Keratinocyte (primary cell): Measurements from ENCODE around the gene USP19. TPM values are rescaled to one million over a fixed set of nuclear protein-coding genes. Genes with fewer than 3 reads are reported as not detected.

Experiments
- DNase-seq: peaks from one replicate; pipeline ENCODE4 v3.0.0-alpha.2; 2011; ENCODE audit warnings: low read depth, missing footprints, low spot score
- FAIRE-seq: peaks from 2 replicates; lab custom pipeline; 2011; peaks lifted over from hg19 to GRCh38; lab: Jason Lieb, UNC
- H2AFZ ChIP-seq: 2 replicates; pipeline ENCODE4 v1.6.0; 2012; ENCODE audit warnings: low read length, control low read depth, inconsistent platforms; ENCODE audit not compliant: control insufficient read depth
- H3K27ac ChIP-seq: 2 replicates; pipeline ENCODE4 v1.5.1; 2011; ENCODE audit warnings: low read length; ENCODE audit not compliant: control insufficient read depth, insufficient read depth
- H3K27me3 ChIP-seq: 3 replicates; pipeline ENCODE4 v1.6.0; 2011; ENCODE audit warnings: low read length; ENCODE audit not compliant: control insufficient read depth, insufficient read depth; ENCODE audit errors: extremely low read depth
- H3K36me3 ChIP-seq, 2 experiments: 2 replicates in 1 of 2; 3 replicates in 1 of 2; pipeline ENCODE4 v1.5.1; 2011; ENCODE audit warnings: low read length in 2 of 2, mild to moderate bottlenecking in 1 of 2; ENCODE audit not compliant: control insufficient read depth in 2 of 2, insufficient read depth in 2 of 2; ENCODE audit errors: extremely low read depth in 1 of 2
- H3K4me1 ChIP-seq: 3 replicates; pipeline ENCODE4 v1.5.1; 2011; ENCODE audit warnings: low read length; ENCODE audit not compliant: control insufficient read depth, insufficient read depth; ENCODE audit errors: extremely low read depth
- H3K4me2 ChIP-seq: 3 replicates; pipeline ENCODE4 v1.6.0; 2011; ENCODE audit warnings: low read depth, low read length; ENCODE audit not compliant: control insufficient read depth, insufficient read depth; ENCODE audit errors: extremely low read depth
- H3K4me3 ChIP-seq, 3 experiments: fragments of 200-600 bp in 1 of 3; sonication (generic) in 1 of 3; 2 replicates in 2 of 3; 3 replicates in 1 of 3; pipeline ENCODE4 v1.5.1; 2011 to 2016; ENCODE audit warnings: low read length in 3 of 3, mild to moderate bottlenecking in 3 of 3, control low read depth in 2 of 3, inconsistent platforms in 1 of 3, low read depth in 1 of 3, mixed read lengths in 1 of 3, mixed run types in 1 of 3, moderate library complexity in 1 of 3; ENCODE audit not compliant: control insufficient read depth in 2 of 3, insufficient read depth in 2 of 3; ENCODE audit errors: extremely low read depth in 1 of 3
- H3K79me2 ChIP-seq: 2 replicates; pipeline ENCODE4 v1.6.0; 2012; ENCODE audit warnings: low read length; ENCODE audit not compliant: control insufficient read depth, insufficient read depth
- H3K9ac ChIP-seq: 3 replicates; pipeline ENCODE4 v1.6.0; 2011; ENCODE audit warnings: low read length; ENCODE audit not compliant: control insufficient read depth, insufficient read depth; ENCODE audit errors: extremely low read depth
- H3K9me1 ChIP-seq: 3 replicates; pipeline ENCODE4 v1.6.0; 2011; ENCODE audit warnings: low read length; ENCODE audit not compliant: control insufficient read depth, insufficient read depth; ENCODE audit errors: extremely low read depth
- H3K9me3 ChIP-seq: 2 replicates; pipeline ENCODE4 v1.5.1; 2012; ENCODE audit warnings: low read depth, low read length; ENCODE audit not compliant: control insufficient read depth
- H4K20me1 ChIP-seq: 3 replicates; pipeline ENCODE4 v1.6.0; 2011; ENCODE audit warnings: low read length; ENCODE audit not compliant: control insufficient read depth, insufficient read depth; ENCODE audit errors: extremely low read depth
- CTCF ChIP-seq, 3 experiments: IDR thresholded peaks in 1 of 3; conservative IDR thresholded peaks in 1 of 3; optimal IDR thresholded peaks in 1 of 3; 2 replicates in 2 of 3; 3 replicates in 1 of 3; pipeline versions ENCODE3 to v1.5.1; 2011; ENCODE audit warnings: low read length in 3 of 3, mild to moderate bottlenecking in 3 of 3, moderate library complexity in 2 of 3, control low read depth in 1 of 3, inconsistent platforms in 1 of 3; ENCODE audit not compliant: insufficient read depth in 2 of 3; ENCODE audit errors: extremely low read depth in 1 of 3
- EZH2 ChIP-seq: IDR thresholded peaks from one replicate; pipeline ENCODE4 v1.6.1; 2012; ENCODE audit warnings: inconsistent platforms, mild to moderate bottlenecking, low read length, moderate library complexity
- dilution Hi-C: fragments of 300-500 bp; cut with MboI; formaldehyde crosslinking; loops from one replicate; pipeline ENCODE4 v1.7.0; 2020; ENCODE audit warnings: low sequenced_read_pairs; ENCODE audit not compliant: extremely low pct_ligation_motif_present
- polyA plus RNA-seq, 5 experiments: library from polyadenylated mRNA; depleted of rRNA in 3 of 5; stranded (reverse) in 3 of 5; stranded (forward) in 1 of 5; unstranded in 1 of 5; fragments of >200 nt; gene quantifications; 1 replicate in 1 of 5; 2 replicates in 3 of 5; 3 replicates in 1 of 5; pipeline versions ENCODE4 v1.2.1 to v1.2.3, GENCODE V29; 2011 to 2012; ENCODE audit warnings: missing spikeins in 2 of 5, low read depth in 1 of 5, low replicate concordance in 1 of 5

The USP19 gene
- polyA plus RNA-seq, 1 donor (not counting 4 experiments of a cell fraction or from before 2014, with no cell fraction given): 23.1 TPM

GRCh38 chr3:49100046-49100615, 20.5 kb downstream of the USP19 start:
- TF ChIP-seq EZH2: no peak
- H3K36me3 ChIP-seq: peaks cover 39 to 45% of the 10 kb centered on the region in 2 experiments
- no peak overlapping the region for H3K27ac ChIP-seq
- no peak overlapping the region for H3K4me3 ChIP-seq
- H3K79me2 ChIP-seq: peaks cover 16% of the 10 kb centered on the region
- H3K27me3 ChIP-seq: no peaks in the 10 kb centered on the region
- DNase-seq (no peak), FAIRE-seq (no peak)
- no peaks in the 10 kb centered on the region for H3K9me3 ChIP-seq
- no peak overlapping the region for H3K9ac ChIP-seq
- peaks cover 7% of the 10 kb centered on the region for H3K4me1 ChIP-seq
- dilution Hi-C loops: no loop called here
- no peaks in the 10 kb centered on the region for H3K9me1 ChIP-seq
- H2AFZ ChIP-seq: no peak overlapping the region
- no peaks in the 10 kb centered on the region for H4K20me1 ChIP-seq
- no peak overlapping the region for H3K4me2 ChIP-seq

- Histone ChIP-seq H2AFZ (no peak overlapping the region), H3K4me2 (no peak overlapping the region), H3K27ac (no peak overlapping the region), H4K20me1 (no peaks in the 10 kb centered on the region), H3K79me2 (peaks cover 12% of the 10 kb centered on the region), H3K36me3 (peaks cover 39 to 45% of the 10 kb centered on the region in 2 experiments), H3K4me3 (no peak overlapping the region), H3K4me1 (peaks cover 12% of the 10 kb centered on the region), H3K27me3 (no peaks in the 10 kb centered on the region), H3K9ac (no peak overlapping the region), H3K9me3 (no peaks in the 10 kb centered on the region), H3K9me1 (no peaks in the 10 kb centered on the region)
- FAIRE-seq (no peak), DNase-seq (no peak)
- no peak for TF ChIP-seq EZH2
- no peak for TF ChIP-seq CTCF (optimal IDR thresholded peaks at IDR 0.05 in 1 of 3, IDR thresholded peaks at IDR 0.05 in 1 of 3, conservative IDR thresholded peaks at IDR 0.05 in 1 of 3; ENCODE audit: extremely low read depth in 1 of 3, insufficient read depth in 2 of 3, low read length in 3 of 3)
- dilution Hi-C loops: no loop called here
Observed at GRCh38 chr3:49098910-49099630, 21.6 kb downstream of the USP19 start.
